ENCODE data around the gene DIS3L2.
"Not testable (repeated sequence)": the region's sequence is repeated elsewhere in the genome, so short reads cannot be mapped to it uniquely, and the experiment has no call there.

Gene DIS3L2

GRCh38 chr2:232322560-232323327 is 361.2 kb downstream of the DIS3L2 start:
- DNase-seq (ENCODE audit: low read depth) = no peak

- DNase-seq (ENCODE audit: low read depth) = no peak
Observed at GRCh38 chr2:232323328-232323650, 361.8 kb downstream of the DIS3L2 start.

- not testable (repeated sequence) for DNase-seq (ENCODE audit: low read depth)
Observed at GRCh38 chr2:232323967-232324366, 362.5 kb downstream of the DIS3L2 start.

- no peak for DNase-seq (ENCODE audit: low read depth)
Observed at GRCh38 chr2:232324778-232325177, 363.3 kb downstream of the DIS3L2 start.

- DNase-seq (ENCODE audit: low read depth) = peak; percentile 45
Observed at GRCh38 chr2:232325324-232326273, 364.1 kb downstream of the DIS3L2 start.

- DNase-seq (ENCODE audit: low read depth) = not testable (repeated sequence)
Observed at GRCh38 chr2:232326274-232327104, 365.0 kb downstream of the DIS3L2 start.

- peak; percentile 82 for DNase-seq (ENCODE audit: low read depth)
Observed at GRCh38 chr2:232327105-232328031, 365.9 kb downstream of the DIS3L2 start.

GRCh38 chr2:232328032-232328422 is 366.5 kb downstream of the DIS3L2 start:
- no peak for DNase-seq (ENCODE audit: low read depth)

GRCh38 chr2:232328516-232329460 is 367.3 kb downstream of the DIS3L2 start:
- no peak for DNase-seq (ENCODE audit: low read depth)

- no peak for DNase-seq (ENCODE audit: low read depth)
Observed at GRCh38 chr2:232329716-232330067, 368.2 kb downstream of the DIS3L2 start.

GRCh38 chr2:232330068-232330999 is 368.8 kb downstream of the DIS3L2 start:
- no peak for DNase-seq (ENCODE audit: low read depth)

GRCh38 chr2:232331061-232331460 is 369.5 kb downstream of the DIS3L2 start:
- not testable (repeated sequence) for DNase-seq (ENCODE audit: low read depth)

- not testable (repeated sequence) for DNase-seq (ENCODE audit: low read depth)
Observed at GRCh38 chr2:232331641-232332040, 370.1 kb downstream of the DIS3L2 start.

- not testable (repeated sequence) for DNase-seq (ENCODE audit: low read depth)
Observed at GRCh38 chr2:232332244-232332939, 370.9 kb downstream of the DIS3L2 start.

- DNase-seq (ENCODE audit: low read depth) = no peak
Observed at GRCh38 chr2:232332940-232333259, 371.4 kb downstream of the DIS3L2 start.

GRCh38 chr2:232333361-232334135 is 372.0 kb downstream of the DIS3L2 start:
- DNase-seq (ENCODE audit: low read depth) = no peak

GRCh38 chr2:232334136-232334884 is 372.8 kb downstream of the DIS3L2 start:
- not testable (repeated sequence) for DNase-seq (ENCODE audit: low read depth)
